B cell (primary cell): ENCODE results near the gene ATP9B.

Experiments
- CTCF ChIP-seq: fragments of 200-600 bp; IDR thresholded peaks from one replicate; pipeline ENCODE4 v1.8.0; 2022; ENCODE audit warnings: antibody characterized with exemption, mild to moderate bottlenecking
- EZH2 ChIP-seq: IDR thresholded peaks from 2 replicates; pipeline ENCODE4 v1.6.1; 2012; ENCODE audit warnings: borderline replicate concordance, low read depth, mild to moderate bottlenecking, moderate library complexity, low read length; ENCODE audit not compliant: insufficient read depth, poor library complexity, severe bottlenecking

GRCh38 chr18:79245517-79246001 lies 176.4 kb downstream of the ATP9B start:
- TF ChIP-seq EZH2 (no peak), CTCF (no peak)
